ENCODE measurements around the gene CDC42BPA. TPM values are rescaled to one million over a fixed set of nuclear protein-coding genes. Genes with fewer than 3 reads are reported as not detected.

The CDC42BPA gene
- total RNA-seq, 1 experiment from 2014 or later: 102 TPM

- ChIA-PET POLR2A (no interaction called here), CTCF (no interaction called here)
- DNase-seq (ENCODE audit: unreplicated experiment): no peak
Measured at GRCh38 chr1:227082999-227083746, 235.1 kb downstream of the CDC42BPA start.

GRCh38 chr1:227077783-227078182, 240.5 kb downstream of the CDC42BPA start:
- H3K4me3 Mint-ChIP-seq (ENCODE audit: unreplicated experiment): no peak overlapping the region
- no peak for DNase-seq (ENCODE audit: unreplicated experiment)
- H3K4me1 Mint-ChIP-seq (ENCODE audit: insufficient read depth, unreplicated experiment): peaks cover 4% of the 10 kb centered on the region
- BruUV-seq (replicated peaks): no TSS peak
- ChIA-PET POLR2A (interaction anchor here (1.0 to 1.4 kb wide), 2 partner anchors 19 to 141 kb away, joined by 3 to 5 read pairs; no protein-coding TSS in a partner anchor), CTCF (interaction anchor here (0.7 kb wide), 1 partner anchor 246 kb away, joined by 3 read pairs; no protein-coding TSS in a partner anchor)
- no peak for TF ChIP-seq CTCF (IDR thresholded peaks at IDR 0.05; ENCODE audit: unreplicated experiment)
- peaks cover 2% of the 10 kb centered on the region for H3K9me3 Mint-ChIP-seq (ENCODE audit: unreplicated experiment)
- intact Hi-C loops (cut with micrococcal nuclease): no loop called here
- H3K27me3 Mint-ChIP-seq (ENCODE audit: insufficient read depth, unreplicated experiment): no peaks in the 10 kb centered on the region
- H3K36me3 Mint-ChIP-seq (ENCODE audit: insufficient read depth, unreplicated experiment): peaks cover 12% of the 10 kb centered on the region
- H3K27ac Mint-ChIP-seq (ENCODE audit: low read depth, unreplicated experiment): no peak overlapping the region

More at GRCh38 chr1:227082999-227083746, 235.1 kb downstream of the CDC42BPA start:
- no TSS peak for BruUV-seq (replicated peaks)
- Mint-ChIP-seq H3K27ac (ENCODE audit: low read depth, unreplicated experiment) (no peak overlapping the region), H3K27me3 (ENCODE audit: insufficient read depth, unreplicated experiment) (no peaks in the 10 kb centered on the region), H3K36me3 (ENCODE audit: insufficient read depth, unreplicated experiment) (peaks cover 62% of the 10 kb centered on the region), H3K4me1 (ENCODE audit: insufficient read depth, unreplicated experiment) (no peaks in the 10 kb centered on the region), H3K4me3 (ENCODE audit: unreplicated experiment) (no peak overlapping the region), H3K9me3 (ENCODE audit: unreplicated experiment) (peaks cover 28% of the 10 kb centered on the region)
- intact Hi-C loops (cut with micrococcal nuclease): no loop called here
- TF ChIP-seq CTCF (IDR thresholded peaks at IDR 0.05; ENCODE audit: unreplicated experiment): no peak

- Mint-ChIP-seq H3K27me3 (ENCODE audit: insufficient read depth, unreplicated experiment) (no peaks in the 10 kb centered on the region), H3K27ac (ENCODE audit: low read depth, unreplicated experiment) (no peak overlapping the region), H3K4me1 (ENCODE audit: insufficient read depth, unreplicated experiment) (peaks cover 10% of the 10 kb centered on the region), H3K36me3 (ENCODE audit: insufficient read depth, unreplicated experiment) (peaks cover 16% of the 10 kb centered on the region), H3K4me3 (ENCODE audit: unreplicated experiment) (no peak overlapping the region), H3K9me3 (ENCODE audit: unreplicated experiment) (no peaks in the 10 kb centered on the region)
- DNase-seq (ENCODE audit: unreplicated experiment): no peak
- intact Hi-C loops (cut with micrococcal nuclease): no loop called here
- CTCF ChIA-PET: interaction anchor here (0.6 kb wide), 3 partner anchors 8 to 358 kb away, joined by 3 to 4 read pairs (median 3); no protein-coding TSS in a partner anchor
- no TSS peak for BruUV-seq (replicated peaks)
- POLR2A ChIA-PET: interaction anchor here (1.0 to 3.3 kb wide), 6 partner anchors 12 to 100 kb away, joined by 3 to 21 read pairs (median 3); no protein-coding TSS in a partner anchor
- no peak for TF ChIP-seq CTCF (IDR thresholded peaks at IDR 0.05; ENCODE audit: unreplicated experiment)
Measured at GRCh38 chr1:227073786-227074185, 244.5 kb downstream of the CDC42BPA start.

GRCh38 chr1:227072991-227073390, 245.3 kb downstream of the CDC42BPA start:
- intact Hi-C loops (cut with micrococcal nuclease): no loop called here

More at GRCh38 chr1:227072991-227073390, 245.3 kb downstream of the CDC42BPA start:
- H3K36me3 Mint-ChIP-seq (ENCODE audit: insufficient read depth, unreplicated experiment): peaks cover 9% of the 10 kb centered on the region
- DNase-seq (ENCODE audit: unreplicated experiment): peak; percentile 60
- H3K27me3 Mint-ChIP-seq (ENCODE audit: insufficient read depth, unreplicated experiment): no peaks in the 10 kb centered on the region
- H3K27ac Mint-ChIP-seq (ENCODE audit: low read depth, unreplicated experiment): peak overlapping the region; percentile 67
- H3K4me3 Mint-ChIP-seq (ENCODE audit: unreplicated experiment): no peak overlapping the region
- ChIA-PET CTCF (no interaction called here), POLR2A (interaction anchor here (0.9 to 3.3 kb wide), 6 partner anchors 9 to 22 kb away, joined by 3 to 21 read pairs (median 3); no protein-coding TSS in a partner anchor)
- TF ChIP-seq CTCF (IDR thresholded peaks at IDR 0.05; ENCODE audit: unreplicated experiment): no peak
- no peaks in the 10 kb centered on the region for H3K9me3 Mint-ChIP-seq (ENCODE audit: unreplicated experiment)
- BruUV-seq (replicated peaks): no TSS peak
- peaks cover 10% of the 10 kb centered on the region for H3K4me1 Mint-ChIP-seq (ENCODE audit: insufficient read depth, unreplicated experiment)
